Endothelial cell of umbilical vein (primary cell): Measurements from ENCODE around the gene NLRP11.

Experiments used
- CTCF ChIP-seq, 2 donors: IDR thresholded peaks; 1 replicate in 1 of 2; 2 replicates in 1 of 2; pipeline ENCODE4 v1.5.1; 2011; ENCODE audit warnings: low read length in 2 of 2, mild to moderate bottlenecking in 2 of 2, moderate library complexity in 2 of 2, control low read depth in 1 of 2, inconsistent platforms in 1 of 2, low read depth in 1 of 2; ENCODE audit not compliant: insufficient read depth in 1 of 2; ENCODE audit errors: extremely low read depth in 1 of 2
- EZH2 ChIP-seq: IDR thresholded peaks from 2 replicates; pipeline ENCODE4 v1.6.1; 2012; ENCODE audit warnings: borderline replicate concordance, low read depth, mild to moderate bottlenecking, moderate library complexity, low read length, inconsistent platforms; ENCODE audit not compliant: severe bottlenecking
- FOS ChIP-seq: IDR thresholded peaks from 2 replicates; pipeline ENCODE4 v1.6.1; 2011; ENCODE audit warnings: mild to moderate bottlenecking, low read length, moderate library complexity, borderline replicate concordance; ENCODE audit not compliant: insufficient read depth
- GATA2 ChIP-seq: IDR thresholded peaks from 2 replicates; pipeline ENCODE4 v1.7.0; 2011; ENCODE audit warnings: low read depth, mild to moderate bottlenecking, moderate library complexity, mixed read lengths, low read length; ENCODE audit not compliant: insufficient read length, insufficient read depth
- JUN ChIP-seq: IDR thresholded peaks from 2 replicates; pipeline ENCODE4 v1.6.1; 2011; ENCODE audit warnings: borderline replicate concordance, low read depth; ENCODE audit not compliant: insufficient read length, insufficient read depth
- MYC ChIP-seq: IDR thresholded peaks from one replicate; pipeline ENCODE4 v1.6.1; 2011; ENCODE audit warnings: mild to moderate bottlenecking, low read depth, low read length
- POLR2A ChIP-seq: IDR thresholded peaks from 2 replicates; pipeline ENCODE4 v1.6.1; 2012; ENCODE audit warnings: low read depth, mild to moderate bottlenecking, control low read depth, low read length
- POLR2AphosphoS5 ChIP-seq: IDR thresholded peaks from 2 replicates; pipeline ENCODE4 v1.6.1; 2012; ENCODE audit warnings: low read depth, mild to moderate bottlenecking, control low read depth, low read length, moderate library complexity; ENCODE audit not compliant: insufficient read depth
- TF ChIP-seq, protein P1 (sequence below): IDR thresholded peaks from 2 replicates; pipeline ENCODE4 v1.6.1; 2011; ENCODE audit not compliant: insufficient read depth, insufficient read length

GRCh38 chr19:55870736-55871135 lies 38.9 kb upstream of the NLRP11 start:
- TF ChIP-seq CTCF (IDR thresholded peaks at IDR 0.05; ENCODE audit: extremely low read depth in 1 of 2, insufficient read depth in 1 of 2, low read depth in 1 of 2, low read length in 2 of 2) (no peak), GATA2 (no peak), MYC (no peak), POLR2A (no peak), JUN (no peak), EZH2 (no peak), POLR2AphosphoS5 (no peak), FOS (no peak)
- TF ChIP-seq, protein P1, sequence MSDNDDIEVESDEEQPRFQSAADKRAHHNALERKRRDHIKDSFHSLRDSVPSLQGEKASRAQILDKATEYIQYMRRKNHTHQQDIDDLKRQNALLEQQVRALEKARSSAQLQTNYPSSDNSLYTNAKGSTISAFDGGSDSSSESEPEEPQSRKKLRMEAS: no peak
